ENCODE results near the gene ITGB4.

ITGB4 gene

DNA sequence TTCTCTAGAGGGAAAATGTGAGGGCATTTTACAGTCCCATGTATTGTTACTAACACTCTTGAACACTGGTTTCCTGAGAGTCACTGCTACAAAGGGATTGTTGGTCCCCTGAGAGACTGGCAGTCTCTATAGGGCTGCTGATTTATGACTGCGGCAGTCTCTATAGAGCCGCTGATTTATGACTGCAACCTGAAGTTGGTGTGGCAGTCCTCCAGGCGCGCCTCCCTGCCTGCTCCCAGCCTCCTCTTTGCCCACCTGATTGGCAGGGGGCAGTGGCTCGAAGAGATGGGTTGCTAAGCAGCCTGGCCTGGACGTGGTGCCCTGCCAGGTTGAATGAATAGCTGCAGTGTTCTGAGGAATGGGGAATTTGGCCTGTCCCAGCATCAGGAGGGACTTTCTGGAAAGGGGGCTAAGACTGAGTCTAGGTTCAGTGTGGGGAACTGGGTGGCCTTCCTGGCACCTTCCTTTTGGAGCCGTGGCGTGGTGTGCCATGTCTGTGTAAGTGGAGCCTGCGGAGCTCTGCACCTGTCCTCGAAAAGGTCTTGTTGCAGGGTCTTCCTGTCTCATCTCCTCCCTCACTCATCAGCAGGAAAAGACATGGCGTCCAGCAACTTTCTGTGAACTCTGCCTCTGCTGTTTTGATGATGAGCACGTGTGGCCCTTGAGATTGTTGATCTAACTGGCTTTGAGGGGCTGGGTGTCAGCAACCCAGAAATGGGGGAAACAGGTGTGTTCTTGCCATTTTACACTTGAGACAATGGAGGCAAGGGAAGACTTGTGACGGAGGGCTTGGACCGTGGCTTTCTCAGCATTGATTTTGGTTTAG lies 29.2 kb upstream of the ITGB4 start:
- Mint-ChIP-seq H3K27me3 (no peaks in the 10 kb centered on the region), H3K4me3 (no peak overlapping the region), H3K27ac (peak overlapping the region; percentile 88), H3K4me1 (ENCODE audit: low read depth) (peaks cover 53% of the 10 kb centered on the region), H3K36me3 (ENCODE audit: low read depth) (peaks cover 75% of the 10 kb centered on the region), H3K9me3 (no peaks in the 10 kb centered on the region)
- intact Hi-C loops (cut with micrococcal nuclease), result no loop called here

DNA sequence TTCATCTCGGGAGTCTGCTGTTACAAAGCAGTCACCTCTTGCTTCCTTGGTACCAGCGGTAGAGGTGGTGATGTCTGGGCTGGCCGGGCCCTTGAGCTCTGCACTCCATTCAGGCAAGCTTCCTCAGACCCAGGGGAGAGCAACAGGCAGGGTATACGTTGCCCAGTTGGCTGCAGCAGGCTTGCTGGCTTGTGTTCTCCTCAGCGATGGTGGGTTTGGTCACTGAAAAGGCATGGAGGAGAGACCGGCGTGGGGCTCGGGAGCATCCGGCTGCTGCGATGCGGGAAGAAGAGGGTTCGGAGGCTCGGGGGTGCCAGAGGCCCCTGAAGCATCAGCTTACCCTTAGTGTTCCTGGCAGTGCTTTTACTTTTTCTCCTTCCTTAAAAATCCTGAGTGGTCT lies 28.3 kb upstream of the ITGB4 start:
- intact Hi-C loops (cut with micrococcal nuclease), result no loop called here
- H3K36me3 Mint-ChIP-seq (ENCODE audit: low read depth), result peaks cover 79% of the 10 kb centered on the region
- H3K4me3 Mint-ChIP-seq, result no peak overlapping the region
- peaks cover 45% of the 10 kb centered on the region for H3K4me1 Mint-ChIP-seq (ENCODE audit: low read depth)
- H3K9me3 Mint-ChIP-seq, result no peaks in the 10 kb centered on the region
- H3K27me3 Mint-ChIP-seq, result no peaks in the 10 kb centered on the region
- no peak overlapping the region for H3K27ac Mint-ChIP-seq

DNA sequence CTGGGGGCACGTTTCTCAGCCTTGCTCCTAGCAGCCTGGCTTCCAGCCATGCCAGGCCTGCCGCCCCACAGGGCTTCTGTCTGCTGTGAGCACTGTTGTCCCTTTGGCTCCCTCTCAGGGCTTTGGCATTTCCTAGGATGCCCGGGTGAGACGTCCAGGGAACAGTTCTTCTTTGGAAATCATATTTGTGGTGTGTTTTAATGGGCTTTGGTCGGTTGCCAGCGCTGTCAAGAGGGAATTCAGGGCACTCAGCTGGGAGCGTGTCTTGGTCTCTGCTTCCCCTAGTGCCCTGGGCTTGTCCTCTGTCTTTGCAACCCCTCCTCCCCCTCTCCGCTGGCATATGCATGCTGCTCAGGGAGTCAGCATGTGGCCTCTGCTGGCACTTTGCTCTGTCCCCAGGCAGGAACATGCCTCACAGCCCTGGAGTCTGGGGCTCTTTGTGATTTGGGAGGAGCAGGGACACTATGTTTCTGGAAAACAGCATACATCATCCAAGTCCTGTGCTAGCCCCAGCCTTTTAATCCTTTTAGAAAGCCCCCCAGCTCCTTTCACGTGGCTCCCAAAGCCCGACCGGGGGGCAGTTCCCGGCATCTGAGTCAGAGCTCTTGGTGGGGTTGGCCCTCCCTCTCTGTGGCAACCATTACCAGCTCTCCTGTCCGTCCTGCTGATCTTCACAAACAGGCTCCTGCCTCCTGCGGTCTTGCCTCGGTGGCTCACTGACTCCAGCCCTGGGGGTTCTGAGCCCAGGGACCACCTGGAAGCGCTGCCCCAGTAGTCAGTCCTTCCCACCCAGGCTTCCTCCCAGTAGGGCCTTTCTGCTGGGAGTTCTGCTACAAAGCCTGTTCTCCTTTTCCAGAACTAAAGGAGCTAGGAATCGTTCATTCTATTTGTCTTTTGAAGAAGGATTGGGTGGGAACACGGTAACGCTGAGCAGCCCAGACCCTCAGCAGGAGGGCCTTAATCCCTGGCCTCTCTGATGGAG lies 27.5 kb upstream of the ITGB4 start:
- intact Hi-C loops (cut with micrococcal nuclease), result no loop called here
- peaks cover 83% of the 10 kb centered on the region for H3K36me3 Mint-ChIP-seq (ENCODE audit: low read depth)
- H3K4me3 Mint-ChIP-seq, result no peak overlapping the region
- peaks cover 37% of the 10 kb centered on the region for H3K4me1 Mint-ChIP-seq (ENCODE audit: low read depth)
- H3K27ac Mint-ChIP-seq, result no peak overlapping the region
- H3K27me3 Mint-ChIP-seq, result no peaks in the 10 kb centered on the region
- H3K9me3 Mint-ChIP-seq, result no peaks in the 10 kb centered on the region

DNA sequence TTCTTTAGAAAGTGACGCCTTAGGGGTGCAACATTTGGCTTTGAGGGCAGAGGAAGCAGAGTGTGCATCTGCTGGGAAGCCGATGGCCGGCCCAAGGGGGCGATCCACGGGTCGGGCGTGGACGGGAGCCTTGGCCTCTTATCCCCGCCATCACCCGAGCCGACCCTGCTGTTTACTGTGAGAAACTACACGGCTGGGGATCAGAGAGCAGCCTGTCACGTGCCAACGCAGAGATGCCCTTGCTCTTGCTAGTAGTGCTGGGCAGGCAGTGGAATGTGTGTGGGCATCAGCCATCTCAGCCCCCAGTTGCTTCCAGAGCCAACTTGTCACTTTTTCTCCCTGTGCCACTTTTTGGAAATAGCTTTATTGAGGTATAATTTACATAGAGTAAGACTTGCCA lies 26.7 kb upstream of the ITGB4 start:
- peaks cover 29% of the 10 kb centered on the region for H3K4me1 Mint-ChIP-seq (ENCODE audit: low read depth)
- H3K27me3 Mint-ChIP-seq, result no peaks in the 10 kb centered on the region
- intact Hi-C loops (cut with micrococcal nuclease), result no loop called here
- no peak overlapping the region for H3K4me3 Mint-ChIP-seq
- H3K36me3 Mint-ChIP-seq (ENCODE audit: low read depth), result peaks cover 89% of the 10 kb centered on the region
- H3K9me3 Mint-ChIP-seq, result no peaks in the 10 kb centered on the region
- H3K27ac Mint-ChIP-seq, result peak overlapping the region; percentile 53

DNA sequence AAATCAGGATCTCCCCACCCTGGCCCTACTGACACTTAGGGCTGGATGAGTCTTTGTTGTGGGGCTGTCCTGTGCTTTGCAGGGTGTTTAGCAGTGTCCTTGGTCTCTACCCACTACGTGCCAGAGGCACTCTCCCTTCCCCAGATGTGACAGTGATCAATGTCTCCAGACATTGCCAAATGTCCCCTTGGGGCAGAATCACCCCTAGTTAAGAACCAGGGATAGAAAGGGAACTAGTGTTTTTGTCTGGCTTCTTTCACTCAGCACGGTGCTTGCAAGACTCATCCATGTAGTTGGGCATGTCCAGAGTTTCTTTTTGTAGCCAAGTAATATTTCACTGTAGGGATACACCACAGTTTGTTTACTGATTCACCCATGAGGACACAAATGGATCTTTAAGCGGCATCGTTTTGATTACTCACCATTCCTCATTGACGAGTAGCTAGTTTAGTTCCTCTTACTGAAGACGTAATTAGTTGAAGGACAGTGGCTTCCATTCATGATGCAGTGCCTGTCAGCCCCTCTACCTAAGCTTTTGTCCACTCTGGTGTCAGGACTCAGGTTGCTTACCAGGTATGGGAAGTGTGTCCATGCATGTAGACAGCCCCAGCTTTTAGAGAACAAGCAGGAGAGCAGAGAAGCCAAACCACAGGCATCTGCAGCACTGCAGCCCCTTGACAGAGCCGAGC lies 26.0 kb upstream of the ITGB4 start:
- H3K36me3 Mint-ChIP-seq (ENCODE audit: low read depth), result peaks cover 96% of the 10 kb centered on the region
- peak overlapping the region; percentile 53 for H3K27ac Mint-ChIP-seq
- no peaks in the 10 kb centered on the region for H3K27me3 Mint-ChIP-seq
- peaks cover 23% of the 10 kb centered on the region for H3K4me1 Mint-ChIP-seq (ENCODE audit: low read depth)
- H3K9me3 Mint-ChIP-seq, result no peaks in the 10 kb centered on the region
- intact Hi-C loops (cut with micrococcal nuclease), result no loop called here
- H3K4me3 Mint-ChIP-seq, result no peak overlapping the region

DNA sequence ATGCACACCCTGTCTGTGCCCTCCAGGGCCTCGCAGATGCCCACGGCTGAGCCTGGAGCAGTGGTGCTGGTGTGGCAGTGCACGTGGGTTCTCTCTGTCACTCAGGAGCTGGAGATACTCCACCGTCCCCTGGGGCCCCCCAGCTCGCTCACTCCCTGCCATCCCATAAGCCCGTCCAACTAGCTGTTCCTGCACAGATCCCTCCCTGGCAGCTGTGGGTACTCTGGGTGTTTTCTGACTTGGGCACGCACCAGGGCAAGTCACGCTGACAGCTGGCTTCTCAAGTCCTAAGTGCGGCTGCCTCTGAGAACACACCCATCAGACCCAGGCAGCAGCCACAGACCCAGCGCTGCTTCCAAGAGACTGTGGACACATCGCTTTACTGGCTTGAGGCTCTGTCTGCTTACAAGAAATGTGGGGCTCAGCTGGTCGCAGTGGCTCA lies 25.4 kb upstream of the ITGB4 start:
- Mint-ChIP-seq H3K9me3 (no peaks in the 10 kb centered on the region), H3K4me3 (no peak overlapping the region), H3K27me3 (no peaks in the 10 kb centered on the region), H3K27ac (no peak overlapping the region), H3K36me3 (ENCODE audit: low read depth) (peaks cover 96% of the 10 kb centered on the region), H3K4me1 (ENCODE audit: low read depth) (peaks cover 17% of the 10 kb centered on the region)
- intact Hi-C loops (cut with micrococcal nuclease), result no loop called here

DNA sequence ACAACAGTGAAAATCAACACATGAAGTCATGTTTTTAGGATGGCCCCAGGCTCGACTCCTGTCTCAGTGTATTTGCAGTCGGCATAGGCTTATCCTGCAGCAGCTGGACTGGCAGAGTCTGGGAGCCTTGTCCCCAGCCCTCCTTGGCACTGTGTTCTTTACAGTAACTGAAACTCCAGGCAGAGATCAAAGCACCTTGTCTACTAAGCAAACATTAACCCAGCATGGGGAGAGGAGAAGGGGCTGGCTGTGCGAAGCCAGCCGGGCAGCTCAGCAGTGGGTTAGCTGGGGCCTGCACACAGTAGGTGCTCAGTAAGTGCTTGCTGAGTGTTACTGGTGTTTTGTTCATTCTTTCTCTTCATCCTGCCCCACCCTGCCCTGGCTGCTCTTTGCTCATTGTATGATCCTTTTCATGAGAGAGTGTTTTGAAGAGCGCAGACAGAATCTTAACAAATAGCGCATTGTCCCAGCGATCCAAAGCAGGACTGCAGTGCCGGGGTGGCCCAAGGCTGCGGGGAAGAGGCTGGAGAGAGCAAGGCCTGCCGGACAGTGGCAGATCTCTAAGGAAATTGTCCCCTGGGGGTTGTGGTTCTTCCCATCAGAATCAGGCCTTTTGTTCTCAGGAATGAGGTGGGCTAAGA lies 23.5 kb upstream of the ITGB4 start:
- Mint-ChIP-seq H3K36me3 (ENCODE audit: low read depth) (peaks cover 96% of the 10 kb centered on the region), H3K27ac (no peak overlapping the region), H3K9me3 (no peaks in the 10 kb centered on the region)

DNA sequence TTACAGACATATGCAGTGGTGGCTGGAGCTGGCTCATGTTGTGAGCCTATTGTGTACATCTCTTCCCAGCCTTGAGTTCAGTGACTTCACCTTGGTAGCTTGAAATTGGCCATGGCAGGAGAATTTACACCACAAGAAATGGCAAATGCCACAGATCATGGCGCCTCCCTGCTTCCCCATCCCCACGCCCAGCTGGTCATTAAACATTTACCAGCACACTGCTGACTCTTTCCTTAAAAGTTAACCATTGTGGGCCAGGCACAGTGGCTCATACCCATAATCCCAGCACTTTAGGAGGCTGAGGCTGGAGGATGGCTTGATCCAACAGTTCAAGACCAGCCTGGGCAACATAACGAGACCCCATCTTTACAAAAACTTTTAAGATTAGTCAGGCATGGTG lies 22.6 kb upstream of the ITGB4 start:
- peaks cover 96% of the 10 kb centered on the region for H3K36me3 Mint-ChIP-seq (ENCODE audit: low read depth)
- H3K4me3 Mint-ChIP-seq, result no peak overlapping the region
- H3K27ac Mint-ChIP-seq, result no peak overlapping the region
- peaks cover 9% of the 10 kb centered on the region for H3K4me1 Mint-ChIP-seq (ENCODE audit: low read depth)
- H3K27me3 Mint-ChIP-seq, result no peaks in the 10 kb centered on the region
- H3K9me3 Mint-ChIP-seq, result no peaks in the 10 kb centered on the region
- intact Hi-C loops (cut with micrococcal nuclease), result no loop called here

More for the DNA sequence above, 23.5 kb upstream of the ITGB4 start:
- no peaks in the 10 kb centered on the region for H3K27me3 Mint-ChIP-seq
- intact Hi-C loops (cut with micrococcal nuclease), result no loop called here
- H3K4me1 Mint-ChIP-seq (ENCODE audit: low read depth), result peaks cover 9% of the 10 kb centered on the region
- no peak overlapping the region for H3K4me3 Mint-ChIP-seq

DNA sequence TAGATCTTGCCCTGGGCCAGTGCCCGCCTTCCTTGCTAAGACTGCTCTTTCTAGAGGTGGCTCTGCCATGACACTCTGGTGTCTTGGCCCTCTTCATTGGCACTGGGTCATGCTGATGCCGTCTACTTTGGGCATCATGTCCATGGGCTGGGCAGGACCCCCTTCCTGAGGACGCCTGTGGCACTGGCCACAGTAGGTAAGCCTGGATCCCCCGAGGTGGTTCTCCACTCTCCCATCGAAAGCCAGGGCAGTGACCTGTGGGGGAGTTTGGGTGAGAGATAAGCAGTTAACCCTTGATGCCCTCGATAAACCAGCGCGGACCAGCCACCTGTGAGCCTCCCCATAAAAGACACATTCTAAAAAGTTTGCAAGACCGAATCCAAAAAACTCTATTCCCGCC lies 20.0 kb upstream of the ITGB4 start:
- Mint-ChIP-seq H3K4me1 (ENCODE audit: low read depth) (no peaks in the 10 kb centered on the region), H3K27ac (no peak overlapping the region), H3K9me3 (no peaks in the 10 kb centered on the region), H3K4me3 (no peak overlapping the region), H3K36me3 (ENCODE audit: low read depth) (peaks cover 97% of the 10 kb centered on the region), H3K27me3 (no peaks in the 10 kb centered on the region)
- intact Hi-C loops (cut with micrococcal nuclease), result no loop called here

DNA sequence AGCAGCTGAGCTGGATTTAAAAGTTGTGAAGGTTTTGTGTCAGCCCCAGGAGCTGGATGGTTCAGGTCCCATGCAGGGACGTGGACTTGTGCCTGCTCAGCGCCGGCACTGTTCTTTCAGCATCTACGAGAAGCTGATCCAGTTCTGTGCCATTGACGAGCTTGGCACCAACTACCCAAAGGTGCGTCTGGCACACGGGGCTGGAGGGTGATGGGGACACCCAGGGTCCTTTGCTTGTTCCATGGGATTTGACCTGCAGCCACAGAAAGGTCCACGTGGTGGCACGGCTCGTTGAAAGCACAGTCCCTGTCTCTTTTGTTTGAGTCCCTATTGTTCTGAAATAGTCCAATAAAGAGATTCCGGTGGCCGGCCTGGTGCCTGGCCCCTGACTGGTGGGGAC lies 18.1 kb upstream of the ITGB4 start:
- H3K27ac Mint-ChIP-seq, result no peak overlapping the region
- no peaks in the 10 kb centered on the region for H3K9me3 Mint-ChIP-seq
- intact Hi-C loops (cut with micrococcal nuclease), result no loop called here
- peaks cover 97% of the 10 kb centered on the region for H3K36me3 Mint-ChIP-seq (ENCODE audit: low read depth)
- H3K27me3 Mint-ChIP-seq, result no peaks in the 10 kb centered on the region
- no peaks in the 10 kb centered on the region for H3K4me1 Mint-ChIP-seq (ENCODE audit: low read depth)
- no peak overlapping the region for H3K4me3 Mint-ChIP-seq

DNA sequence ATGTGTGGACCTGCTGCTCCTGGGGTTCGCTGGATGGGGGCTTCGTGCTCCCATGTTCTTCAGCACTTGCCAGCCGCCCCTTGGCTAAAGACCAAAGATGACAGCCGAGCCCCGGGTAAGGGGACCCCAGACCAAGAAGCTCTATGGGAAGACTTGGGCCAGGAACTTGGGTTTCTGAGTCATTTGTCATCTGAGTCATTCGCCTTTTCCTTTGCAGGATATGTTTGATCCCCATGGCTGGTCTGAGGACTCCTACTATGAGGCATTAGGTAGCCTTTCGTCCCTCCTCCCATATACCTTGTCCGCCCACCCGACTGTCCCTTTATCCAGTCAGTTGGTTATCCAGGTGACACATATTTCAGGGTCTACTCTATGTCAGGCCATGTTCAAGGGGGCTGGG lies 17.7 kb upstream of the ITGB4 start:
- peaks cover 99% of the 10 kb centered on the region for H3K36me3 Mint-ChIP-seq (ENCODE audit: low read depth)
- H3K9me3 Mint-ChIP-seq, result no peaks in the 10 kb centered on the region
- H3K4me3 Mint-ChIP-seq, result no peak overlapping the region
- no peaks in the 10 kb centered on the region for H3K27me3 Mint-ChIP-seq
- intact Hi-C loops (cut with micrococcal nuclease), result no loop called here
- H3K27ac Mint-ChIP-seq, result no peak overlapping the region
- H3K4me1 Mint-ChIP-seq (ENCODE audit: low read depth), result no peaks in the 10 kb centered on the region

DNA sequence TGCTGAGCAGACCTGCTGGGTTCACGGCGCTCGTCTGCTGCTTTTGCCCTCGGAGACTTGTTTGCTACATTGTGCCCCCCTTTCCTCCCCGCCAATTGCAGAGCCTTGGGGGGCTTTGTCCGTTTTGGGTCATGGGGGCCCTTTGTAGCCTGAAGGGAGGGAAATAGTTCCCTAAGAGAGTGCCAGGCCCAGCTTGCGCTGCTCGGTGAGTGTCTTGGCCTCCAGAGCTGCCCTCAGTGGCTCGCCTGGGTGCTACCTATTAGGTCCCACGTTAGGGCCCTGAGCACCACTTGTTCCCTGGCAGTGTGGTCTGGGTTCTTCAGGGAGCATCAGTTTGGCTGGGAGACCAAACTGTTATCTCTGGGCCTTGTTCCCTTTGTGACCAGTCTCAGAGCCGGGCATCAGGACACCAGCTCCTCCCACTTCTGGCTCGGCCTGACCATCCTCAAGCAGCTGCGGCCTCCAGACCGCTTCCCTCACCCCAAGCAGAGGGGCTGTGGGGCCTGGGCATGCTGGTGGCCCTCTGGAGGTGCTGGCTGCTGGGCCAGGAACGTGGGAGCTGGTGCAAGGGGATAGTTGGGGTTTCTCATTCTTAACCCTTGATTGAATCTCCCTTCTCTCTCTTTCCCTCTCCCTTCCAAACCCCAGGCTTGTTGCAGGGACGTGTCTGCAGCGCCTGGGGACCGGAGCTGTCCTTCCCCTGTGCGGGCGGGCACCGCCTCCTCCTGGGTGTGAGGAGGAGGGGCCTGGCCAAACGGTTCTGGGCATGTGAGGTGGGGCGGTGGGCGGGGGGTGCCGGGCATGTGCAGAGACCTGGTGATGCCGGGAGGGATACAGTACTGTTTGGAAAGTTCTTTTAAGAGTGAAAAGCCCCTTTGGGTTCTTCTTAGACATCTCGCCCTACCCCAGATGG lies 16.0 kb upstream of the ITGB4 start:
- Mint-ChIP-seq H3K27me3 (no peaks in the 10 kb centered on the region), H3K27ac (no peak overlapping the region), H3K9me3 (no peaks in the 10 kb centered on the region), H3K4me3 (no peak overlapping the region), H3K4me1 (ENCODE audit: low read depth) (no peaks in the 10 kb centered on the region), H3K36me3 (ENCODE audit: low read depth) (peaks cover 86% of the 10 kb centered on the region)
- intact Hi-C loops (cut with micrococcal nuclease), result no loop called here

Data from dendritic cell treated with granulocyte-macrophage colony-stimulating factor and Interleukin-4, amounts not matched to agents 40 ng/mL and 50 ng/mL, for 4 days (primary cell).